Uterus (tissue), 2 donors: ENCODE results near the gene COL26A1.

Experiments used
- CTCF ChIP-seq, 4 experiments: fragments of 200-600 bp in 2 of 4; fragments of 450-650 bp in 2 of 4; sonication (generic) in 2 of 4; IDR thresholded peaks; one replicate each; pipeline ENCODE4 v1.5.1; 2016 to 2019; ENCODE audit warnings: antibody characterized with exemption in 4 of 4, mild to moderate bottlenecking in 2 of 4, moderate library complexity in 1 of 4
- POLR2A ChIP-seq, 2 donors: fragments of 450-650 bp; IDR thresholded peaks; one replicate each; pipeline ENCODE4 v1.6.1; 2016; ENCODE audit warnings: antibody characterized with exemption in 2 of 2, mild to moderate bottlenecking in 1 of 2, moderate library complexity in 1 of 2

GRCh38 chr7:101511965-101512364 is 149.3 kb downstream of the COL26A1 start:
- TF ChIP-seq CTCF (IDR thresholded peaks at IDR 0.05) (no peak), POLR2A (IDR thresholded peaks at IDR 0.05) (no peak)
